Adipocyte (in vitro differentiated cells): ENCODE data around the gene GXYLT1.
"Not testable (repeated sequence)": the region's sequence is repeated elsewhere in the genome, so short reads cannot be mapped to it uniquely, and the experiment has no call there.

ENCODE experiments used
- DNase-seq: peaks from one replicate; pipeline ENCODE4 v3.0.0-alpha.2; 2015; ENCODE audit warnings: low read depth
- H3K27me3 ChIP-seq: replicated peaks from 2 replicates; pipeline ENCODE4 v1.7.0; 2013; ENCODE audit warnings: mild to moderate bottlenecking, low read length, moderate library complexity; ENCODE audit not compliant: control insufficient read depth, insufficient read depth
- H3K36me3 ChIP-seq: 2 replicates; pipeline ENCODE4 v1.7.0; 2013; ENCODE audit warnings: low read length, mild to moderate bottlenecking, moderate library complexity; ENCODE audit not compliant: control insufficient read depth, insufficient read depth, severe bottlenecking
- H3K4me1 ChIP-seq: 2 replicates; pipeline ENCODE4 v1.7.0; 2013; ENCODE audit warnings: mild to moderate bottlenecking, low read length, moderate library complexity; ENCODE audit not compliant: control insufficient read depth, insufficient read depth
- H3K4me3 ChIP-seq: 2 replicates; pipeline ENCODE4 v1.7.0; 2013; ENCODE audit warnings: mild to moderate bottlenecking, low read length, moderate library complexity
- H3K9ac ChIP-seq: 2 replicates; pipeline ENCODE4 v1.7.0; 2013; ENCODE audit warnings: mild to moderate bottlenecking, low read length, moderate library complexity
- H3K9me3 ChIP-seq: 2 replicates; pipeline ENCODE4 v1.7.0; 2013; ENCODE audit warnings: mild to moderate bottlenecking, low read length, moderate library complexity; ENCODE audit not compliant: control insufficient read depth

Gene GXYLT1, protein sequence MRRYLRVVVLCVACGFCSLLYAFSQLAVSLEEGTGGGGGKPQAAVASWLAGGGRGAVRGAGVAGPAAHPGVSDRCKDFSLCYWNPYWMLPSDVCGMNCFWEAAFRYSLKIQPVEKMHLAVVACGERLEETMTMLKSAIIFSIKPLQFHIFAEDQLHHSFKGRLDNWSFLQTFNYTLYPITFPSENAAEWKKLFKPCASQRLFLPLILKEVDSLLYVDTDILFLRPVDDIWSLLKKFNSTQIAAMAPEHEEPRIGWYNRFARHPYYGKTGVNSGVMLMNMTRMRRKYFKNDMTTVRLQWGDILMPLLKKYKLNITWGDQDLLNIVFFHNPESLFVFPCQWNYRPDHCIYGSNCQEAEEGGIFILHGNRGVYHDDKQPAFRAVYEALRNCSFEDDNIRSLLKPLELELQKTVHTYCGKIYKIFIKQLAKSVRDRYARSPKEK

DNA sequence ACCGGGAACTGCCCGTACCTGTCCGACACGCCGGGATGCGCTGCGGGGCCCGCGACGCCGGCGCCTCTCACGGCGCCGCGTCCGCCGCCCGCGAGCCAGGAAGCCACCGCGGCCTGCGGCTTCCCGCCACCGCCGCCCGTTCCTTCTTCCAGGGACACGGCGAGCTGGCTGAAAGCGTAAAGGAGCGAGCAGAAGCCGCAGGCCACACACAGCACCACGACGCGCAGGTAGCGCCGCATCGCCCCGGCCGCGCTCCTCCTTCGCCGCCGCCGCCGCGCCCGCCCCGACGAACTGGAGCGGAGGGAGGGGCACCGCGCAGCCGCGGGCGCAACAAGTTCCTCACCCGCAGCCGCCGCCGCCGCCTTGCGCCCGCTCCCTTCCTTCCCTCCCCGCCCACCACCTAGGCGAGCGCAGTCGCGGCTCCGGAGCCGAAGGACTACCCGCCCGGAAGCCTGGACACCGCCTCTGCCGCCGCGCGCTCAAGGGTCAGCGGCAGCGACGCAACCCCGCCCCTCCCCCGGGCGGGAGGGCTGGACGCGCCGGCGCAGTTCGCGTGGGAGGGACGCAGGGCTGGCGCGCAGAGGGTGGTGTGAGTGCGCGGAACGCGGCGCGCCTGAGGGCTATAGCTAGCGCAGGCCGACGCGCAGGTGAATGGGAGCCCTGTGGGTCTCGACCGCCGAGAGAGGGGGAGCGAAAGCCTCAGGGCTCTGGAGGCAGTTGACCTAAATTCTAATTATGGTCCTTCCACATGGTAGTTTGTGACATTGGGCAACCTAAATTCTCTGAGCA is at the start of gene GXYLT1:
Gene GXYLT1, minus strand, starts transcription at position 467 of the 789 bp plus-strand sequence. Its CDS starts 228 bp downstream, at position 239.
- Histone ChIP-seq H3K27me3 (no peaks in the 10 kb centered on the region), H3K36me3 (no peaks in the 10 kb centered on the region), H3K9me3 (no peaks in the 10 kb centered on the region), H3K4me3 (peak within 1 kb of the TSS; percentile 91), H3K4me1 (peaks cover 16% of the 10 kb centered on the region), H3K9ac (peak within 1 kb of the TSS; percentile 89)
- DNase-seq = peak; percentile 96

DNA sequence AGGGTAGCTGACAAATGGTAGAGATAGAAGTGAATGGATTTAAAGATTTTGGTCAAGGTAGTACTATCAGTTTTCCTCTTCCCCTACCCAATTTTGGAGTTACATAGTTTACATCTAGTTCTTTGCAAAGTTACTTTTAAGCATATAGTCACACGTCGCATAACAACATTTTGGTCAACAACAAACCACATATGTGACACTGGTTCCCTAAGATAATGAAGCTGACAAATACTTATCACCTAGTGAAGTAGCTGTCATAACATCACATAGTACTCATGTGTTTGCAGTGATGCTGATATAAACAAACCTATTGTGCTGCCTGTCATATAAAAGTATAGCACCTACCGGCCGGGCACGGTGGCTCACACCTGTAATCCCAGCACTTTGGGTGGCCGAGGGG is 48.0 kb upstream of the GXYLT1 start:
- DNase-seq = no peak
- no peaks in the 10 kb centered on the region for H3K9me3 ChIP-seq
- no peaks in the 10 kb centered on the region for H3K27me3 ChIP-seq
- no peaks in the 10 kb centered on the region for H3K4me1 ChIP-seq
- no peak overlapping the region for H3K4me3 ChIP-seq
- H3K9ac ChIP-seq = no peak overlapping the region
- H3K36me3 ChIP-seq = peaks cover 53% of the 10 kb centered on the region

DNA sequence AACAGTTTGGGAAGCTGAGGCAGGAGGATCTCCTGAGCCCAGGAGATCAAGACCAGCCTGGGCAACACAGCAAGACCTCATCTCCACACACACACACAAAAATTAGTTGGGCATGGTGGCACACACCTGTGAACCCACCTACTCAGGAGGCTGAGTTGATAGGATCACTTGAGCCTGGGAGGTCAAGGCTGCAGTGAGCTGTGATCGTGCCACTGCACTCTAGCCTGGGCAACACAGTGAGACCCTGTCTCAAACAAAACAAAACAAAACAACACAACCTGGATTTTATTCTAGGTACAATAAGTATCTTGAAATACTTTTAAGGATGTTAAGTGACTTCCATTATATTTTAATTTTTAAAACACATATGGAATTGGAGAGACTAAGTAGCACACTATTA is 47.6 kb upstream of the GXYLT1 start:
- Histone ChIP-seq H3K36me3 (peaks cover 49% of the 10 kb centered on the region), H3K27me3 (no peaks in the 10 kb centered on the region), H3K4me3 (no peak overlapping the region), H3K9me3 (no peaks in the 10 kb centered on the region), H3K4me1 (no peaks in the 10 kb centered on the region), H3K9ac (no peak overlapping the region)
- DNase-seq = no peak

DNA sequence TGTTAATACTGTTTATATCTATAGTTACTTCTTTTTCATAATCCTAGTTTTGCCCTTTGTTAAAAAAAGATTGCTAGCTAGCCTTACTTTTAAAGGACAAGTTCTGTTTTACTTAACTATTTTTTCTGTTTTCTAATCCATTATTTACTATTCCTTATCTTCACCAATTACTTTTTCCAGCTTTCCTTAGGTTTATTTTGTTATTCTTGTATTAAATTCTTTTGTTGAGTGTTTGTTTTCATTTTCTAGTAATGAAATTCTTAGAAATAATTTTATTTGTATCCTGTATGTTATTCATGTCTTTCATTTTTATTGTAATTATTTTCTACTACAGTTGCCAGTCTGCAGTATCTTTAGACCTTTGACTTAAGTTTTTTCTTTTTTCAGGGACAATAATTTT is 45.7 kb upstream of the GXYLT1 start:
- Histone ChIP-seq H3K27me3 (no peaks in the 10 kb centered on the region), H3K4me3 (no peak overlapping the region), H3K9ac (no peak overlapping the region), H3K9me3 (no peaks in the 10 kb centered on the region), H3K36me3 (peaks cover 40% of the 10 kb centered on the region), H3K4me1 (no peaks in the 10 kb centered on the region)
- DNase-seq = no peak

DNA sequence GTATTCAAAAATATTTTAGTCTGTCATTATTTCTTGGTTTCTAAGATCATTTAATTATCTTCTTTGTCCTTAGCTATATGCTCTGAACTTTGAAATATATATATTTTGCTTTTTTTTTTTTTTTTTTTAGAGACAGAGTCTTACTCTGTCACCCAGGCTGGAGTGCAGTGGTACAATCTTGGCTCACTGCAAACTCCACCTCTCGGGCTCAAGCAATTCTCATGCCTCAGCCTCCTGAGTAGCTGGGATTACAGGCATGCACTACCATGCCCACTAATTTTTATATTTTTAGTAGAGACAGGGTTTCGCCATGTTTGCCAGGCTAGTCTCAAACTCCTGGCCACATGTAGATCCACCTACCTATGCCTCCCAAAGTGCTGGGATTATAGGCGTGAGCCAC is 43.6 kb upstream of the GXYLT1 start:
- not testable (repeated sequence) for H3K4me3 ChIP-seq, H3K9me3 ChIP-seq, H3K4me1 ChIP-seq, H3K27me3 ChIP-seq, H3K9ac ChIP-seq, DNase-seq
- peaks cover 36% of the 10 kb centered on the region for H3K36me3 ChIP-seq

DNA sequence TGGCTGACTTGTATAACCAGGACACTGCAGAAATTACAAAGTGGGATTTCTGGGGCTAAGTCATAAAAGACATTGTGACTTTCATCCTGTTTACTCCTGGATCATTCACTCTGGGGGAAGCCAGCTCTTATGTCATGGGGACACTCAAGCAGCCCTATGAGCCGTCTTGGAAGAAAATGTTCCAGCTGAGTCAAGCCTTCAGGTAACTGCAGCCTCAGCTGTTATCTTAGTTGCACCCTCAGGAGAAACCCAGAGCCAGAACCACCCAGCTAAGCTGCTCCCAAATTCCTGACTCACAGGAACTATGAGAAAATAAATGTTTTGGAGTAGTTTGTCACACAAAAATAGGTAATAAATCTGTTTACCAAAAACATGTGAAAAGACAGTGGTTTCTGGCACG is 43.1 kb upstream of the GXYLT1 start:
- Histone ChIP-seq H3K9me3 (no peaks in the 10 kb centered on the region), H3K27me3 (no peaks in the 10 kb centered on the region), H3K4me3 (no peak overlapping the region), H3K36me3 (peaks cover 33% of the 10 kb centered on the region), H3K9ac (no peak overlapping the region), H3K4me1 (no peaks in the 10 kb centered on the region)
- no peak for DNase-seq

DNA sequence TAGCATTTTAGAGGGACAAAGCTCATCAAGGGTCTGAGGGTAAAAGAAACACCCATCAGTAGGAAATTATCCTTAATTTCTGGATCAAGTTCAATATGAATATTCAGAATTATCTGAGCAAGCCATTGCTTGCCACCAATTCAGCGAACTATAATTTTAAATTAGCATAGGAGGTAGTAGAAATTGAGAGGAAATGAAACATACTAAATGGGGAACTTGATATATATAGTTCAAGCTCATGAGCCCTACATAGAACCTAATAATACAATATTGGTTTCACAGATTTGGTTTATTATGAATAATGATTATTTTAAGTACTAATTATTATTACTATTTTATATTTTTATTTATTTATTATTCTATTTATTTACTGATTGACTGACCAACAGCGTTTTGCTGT is 42.1 kb upstream of the GXYLT1 start:
- H3K36me3 ChIP-seq = peaks cover 28% of the 10 kb centered on the region
- H3K4me1 ChIP-seq = no peaks in the 10 kb centered on the region
- no peaks in the 10 kb centered on the region for H3K9me3 ChIP-seq
- no peak for DNase-seq
- H3K9ac ChIP-seq = no peak overlapping the region
- H3K4me3 ChIP-seq = no peak overlapping the region
- no peaks in the 10 kb centered on the region for H3K27me3 ChIP-seq

DNA sequence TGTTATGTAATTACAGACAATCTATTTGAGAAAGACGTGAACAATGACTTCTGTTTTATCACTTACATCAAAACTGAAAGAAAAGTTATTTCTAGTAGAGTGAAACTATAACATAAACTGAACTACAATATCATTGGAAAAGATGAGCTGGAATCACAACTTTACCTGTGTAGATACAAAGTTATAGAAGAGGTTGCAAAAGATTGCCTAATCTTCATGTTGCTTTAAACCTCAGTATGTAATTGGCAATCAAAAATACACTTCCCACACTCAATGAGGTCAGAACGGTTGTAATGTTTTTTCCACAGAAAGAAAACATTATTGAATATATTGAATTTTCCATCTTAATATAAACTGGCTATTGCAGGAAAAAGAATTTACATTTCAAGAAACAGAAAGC is 37.7 kb upstream of the GXYLT1 start:
- H3K27me3 ChIP-seq = no peaks in the 10 kb centered on the region
- H3K9ac ChIP-seq = no peak overlapping the region
- H3K36me3 ChIP-seq = peaks cover 18% of the 10 kb centered on the region
- no peaks in the 10 kb centered on the region for H3K9me3 ChIP-seq
- H3K4me1 ChIP-seq = peaks cover 4% of the 10 kb centered on the region
- no peak overlapping the region for H3K4me3 ChIP-seq
- no peak for DNase-seq

DNA sequence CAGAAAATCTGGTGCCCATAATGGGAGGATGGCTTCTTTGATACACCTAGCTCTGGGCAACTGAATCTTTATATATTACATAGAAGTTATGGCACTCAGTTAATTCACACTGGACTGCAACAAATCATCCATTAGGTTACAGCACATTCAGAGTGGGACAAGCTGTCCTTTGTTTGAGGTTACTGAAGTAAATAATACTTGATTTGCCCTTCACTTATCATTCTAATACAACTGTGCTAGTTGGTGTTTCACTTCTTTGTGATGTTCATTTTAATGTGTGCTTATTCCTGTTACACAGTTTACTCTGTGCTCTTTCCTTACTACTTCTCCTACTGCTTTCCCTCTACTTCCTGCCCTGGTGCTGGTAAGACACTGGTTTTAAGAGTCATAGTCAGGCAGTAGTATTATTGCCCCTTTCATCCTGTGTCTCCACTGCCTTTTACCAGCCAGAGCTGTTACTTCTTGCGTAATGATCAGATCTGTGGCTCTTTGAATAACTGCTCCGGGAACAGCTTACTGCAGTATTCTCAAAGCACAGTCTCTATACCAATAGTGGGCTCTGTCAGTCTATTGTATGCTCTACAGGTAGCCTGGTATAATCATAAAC is 36.4 kb upstream of the GXYLT1 start:
- no peak overlapping the region for H3K4me3 ChIP-seq
- DNase-seq = peak; percentile 47
- no peaks in the 10 kb centered on the region for H3K27me3 ChIP-seq
- no peak overlapping the region for H3K9ac ChIP-seq
- H3K36me3 ChIP-seq = peaks cover 21% of the 10 kb centered on the region
- H3K4me1 ChIP-seq = peaks cover 4% of the 10 kb centered on the region
- H3K9me3 ChIP-seq = no peaks in the 10 kb centered on the region

DNA sequence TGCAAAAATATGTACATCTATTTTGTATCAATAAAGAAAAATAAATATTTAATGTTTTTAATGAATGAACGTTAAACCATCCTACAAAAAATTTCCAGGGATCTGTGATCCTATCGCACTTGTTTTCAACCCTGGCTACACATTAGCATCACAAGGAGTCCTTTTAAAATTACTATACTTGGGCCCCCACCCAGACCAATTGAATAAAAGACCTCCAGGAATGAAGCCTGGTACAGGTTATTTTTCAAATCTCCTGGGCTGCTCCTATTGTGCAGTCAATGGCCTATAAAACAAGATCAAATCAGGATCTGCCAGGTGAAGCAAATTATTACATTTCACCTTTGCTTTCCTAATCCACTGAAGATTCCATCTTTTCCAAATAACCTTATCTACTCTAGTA is 33.4 kb upstream of the GXYLT1 start:
- H3K4me3 ChIP-seq = no peak overlapping the region
- peaks cover 15% of the 10 kb centered on the region for H3K36me3 ChIP-seq
- no peak for DNase-seq
- H3K4me1 ChIP-seq = peaks cover 12% of the 10 kb centered on the region
- H3K9me3 ChIP-seq = no peaks in the 10 kb centered on the region
- no peak overlapping the region for H3K9ac ChIP-seq
- H3K27me3 ChIP-seq = no peaks in the 10 kb centered on the region

DNA sequence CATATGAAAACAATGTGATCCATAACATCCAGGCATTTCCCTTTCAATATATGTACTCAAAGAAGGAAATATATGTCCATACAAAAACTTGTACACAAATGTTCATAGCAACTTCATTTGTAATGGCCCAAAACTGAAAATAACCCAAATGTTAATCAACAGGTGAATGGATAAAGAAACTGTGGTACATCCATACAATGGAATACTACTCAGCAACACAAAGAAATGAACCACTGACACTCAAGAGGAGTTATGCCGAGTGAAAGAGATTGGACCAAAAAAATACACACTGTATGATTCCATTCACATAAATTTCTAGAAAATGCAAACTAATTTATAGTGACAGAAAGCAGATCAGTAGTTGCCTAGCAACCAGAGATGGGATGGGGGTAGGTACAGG is 30.3 kb upstream of the GXYLT1 start:
- H3K4me3 ChIP-seq = no peak overlapping the region

More for the DNA sequence above, 30.3 kb upstream of the GXYLT1 start:
- Histone ChIP-seq H3K27me3 (no peaks in the 10 kb centered on the region), H3K9me3 (no peaks in the 10 kb centered on the region), H3K36me3 (peaks cover 15% of the 10 kb centered on the region), H3K4me1 (peaks cover 15% of the 10 kb centered on the region), H3K9ac (no peak overlapping the region)
- no peak for DNase-seq
